GM12891 (cell line): ENCODE data around the gene SLC30A1.

Experiments used
- PAX5 ChIP-seq: IDR thresholded peaks from 2 replicates; pipeline ENCODE4 v1.6.1; 2011; ENCODE audit warnings: low read length, moderate library complexity, mild to moderate bottlenecking; ENCODE audit not compliant: insufficient read depth, severe bottlenecking
- POLR2A ChIP-seq: IDR thresholded peaks from 2 replicates; pipeline ENCODE4 v1.6.1; 2011; ENCODE audit warnings: low read depth, low read length, control low read depth
- POLR2AphosphoS5 ChIP-seq: IDR thresholded peaks from 2 replicates; pipeline ENCODE4 v1.6.1; 2011; ENCODE audit warnings: low read depth, low read length, control low read depth
- SPI1 ChIP-seq: IDR thresholded peaks from 2 replicates; pipeline ENCODE4 v1.6.1; 2011; ENCODE audit warnings: low read depth, low read length, control low read depth
- TAF1 ChIP-seq: IDR thresholded peaks from 2 replicates; pipeline ENCODE4 v1.6.1; 2011; ENCODE audit warnings: low read depth, low read length, control low read depth

GRCh38 chr1:211596418-211597181, 17.6 kb upstream of the SLC30A1 start:
- no peak for TF ChIP-seq POLR2A
- no peak for TF ChIP-seq SPI1
- TF ChIP-seq POLR2AphosphoS5 = no peak
- TF ChIP-seq TAF1 = no peak
- TF ChIP-seq PAX5 = no peak
